ENCODE results near the gene COL1A1. TPM values are rescaled to one million over a fixed set of nuclear protein-coding genes. Genes with fewer than 3 reads are reported as not detected.

Gene COL1A1
- total and polyA plus RNA-seq, 2 of the 13 experiments (the other 11 are each of a cell fraction or from before 2014, with no cell fraction given), result 0.05 TPM; not detected in 1

DNA sequence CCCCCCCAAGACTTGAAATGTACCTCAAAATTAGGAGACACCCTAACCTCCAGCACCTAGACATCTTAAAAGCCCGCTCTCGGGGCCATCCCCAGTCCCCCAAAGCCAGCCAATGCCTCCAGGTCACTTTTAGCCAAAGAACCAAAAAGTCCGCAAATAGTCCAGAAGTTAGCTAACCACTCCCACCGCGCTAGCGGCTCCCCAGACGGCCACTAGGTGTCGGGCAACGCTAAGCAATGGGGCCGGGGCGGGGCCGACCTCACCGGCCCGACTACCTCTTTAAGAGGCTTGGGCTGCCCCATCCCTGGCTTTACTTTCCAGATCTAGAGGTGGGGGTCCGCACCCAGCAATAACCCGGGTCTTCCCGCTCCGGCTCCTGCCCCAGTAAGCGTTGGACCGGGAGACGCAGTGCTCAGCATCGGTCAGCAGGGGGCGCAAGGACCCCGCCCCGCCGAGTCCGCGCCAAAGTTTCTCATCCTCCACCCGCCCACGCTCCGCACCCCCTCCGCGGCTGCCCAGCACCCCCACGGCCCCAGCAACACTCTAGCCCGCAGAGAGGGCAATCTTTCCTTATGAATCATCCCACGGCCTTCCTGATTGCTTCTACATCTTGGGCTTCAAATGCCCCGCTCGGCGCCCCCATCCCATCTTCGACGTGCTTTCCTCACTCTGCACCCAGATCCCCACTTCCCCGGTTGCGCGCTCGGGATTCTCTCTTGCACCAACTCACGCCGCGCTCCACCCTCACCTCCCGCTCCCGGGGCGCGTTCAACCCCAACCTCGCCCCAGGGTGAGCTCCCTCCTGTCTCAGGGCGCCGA is 765 bp downstream of the COL1A1 start (continued):
- TF ChIP-seq, protein P1, sequence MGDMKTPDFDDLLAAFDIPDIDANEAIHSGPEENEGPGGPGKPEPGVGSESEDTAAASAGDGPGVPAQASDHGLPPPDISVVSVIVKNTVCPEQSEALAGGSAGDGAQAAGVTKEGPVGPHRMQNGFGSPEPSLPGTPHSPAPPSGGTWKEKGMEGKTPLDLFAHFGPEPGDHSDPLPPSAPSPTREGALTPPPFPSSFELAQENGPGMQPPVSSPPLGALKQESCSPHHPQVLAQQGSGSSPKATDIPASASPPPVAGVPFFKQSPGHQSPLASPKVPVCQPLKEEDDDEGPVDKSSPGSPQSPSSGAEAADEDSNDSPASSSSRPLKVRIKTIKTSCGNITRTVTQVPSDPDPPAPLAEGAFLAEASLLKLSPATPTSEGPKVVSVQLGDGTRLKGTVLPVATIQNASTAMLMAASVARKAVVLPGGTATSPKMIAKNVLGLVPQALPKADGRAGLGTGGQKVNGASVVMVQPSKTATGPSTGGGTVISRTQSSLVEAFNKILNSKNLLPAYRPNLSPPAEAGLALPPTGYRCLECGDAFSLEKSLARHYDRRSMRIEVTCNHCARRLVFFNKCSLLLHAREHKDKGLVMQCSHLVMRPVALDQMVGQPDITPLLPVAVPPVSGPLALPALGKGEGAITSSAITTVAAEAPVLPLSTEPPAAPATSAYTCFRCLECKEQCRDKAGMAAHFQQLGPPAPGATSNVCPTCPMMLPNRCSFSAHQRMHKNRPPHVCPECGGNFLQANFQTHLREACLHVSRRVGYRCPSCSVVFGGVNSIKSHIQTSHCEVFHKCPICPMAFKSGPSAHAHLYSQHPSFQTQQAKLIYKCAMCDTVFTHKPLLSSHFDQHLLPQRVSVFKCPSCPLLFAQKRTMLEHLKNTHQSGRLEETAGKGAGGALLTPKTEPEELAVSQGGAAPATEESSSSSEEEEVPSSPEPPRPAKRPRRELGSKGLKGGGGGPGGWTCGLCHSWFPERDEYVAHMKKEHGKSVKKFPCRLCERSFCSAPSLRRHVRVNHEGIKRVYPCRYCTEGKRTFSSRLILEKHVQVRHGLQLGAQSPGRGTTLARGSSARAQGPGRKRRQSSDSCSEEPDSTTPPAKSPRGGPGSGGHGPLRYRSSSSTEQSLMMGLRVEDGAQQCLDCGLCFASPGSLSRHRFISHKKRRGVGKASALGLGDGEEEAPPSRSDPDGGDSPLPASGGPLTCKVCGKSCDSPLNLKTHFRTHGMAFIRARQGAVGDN (CRISPR knock-in tag; IDR thresholded peaks at IDR 0.05), result peak; percentile 60
- 0 out of 2 replicates have a peak, but pooled peaks have one; percentile 26 for TF ChIP-seq ZNF331 (CRISPR knock-in tag; IDR thresholded peaks at IDR 0.05)
- no peak for TF ChIP-seq ATAD3A (CRISPR knock-in tag; IDR thresholded peaks at IDR 0.05)
- TF ChIP-seq, protein P2, sequence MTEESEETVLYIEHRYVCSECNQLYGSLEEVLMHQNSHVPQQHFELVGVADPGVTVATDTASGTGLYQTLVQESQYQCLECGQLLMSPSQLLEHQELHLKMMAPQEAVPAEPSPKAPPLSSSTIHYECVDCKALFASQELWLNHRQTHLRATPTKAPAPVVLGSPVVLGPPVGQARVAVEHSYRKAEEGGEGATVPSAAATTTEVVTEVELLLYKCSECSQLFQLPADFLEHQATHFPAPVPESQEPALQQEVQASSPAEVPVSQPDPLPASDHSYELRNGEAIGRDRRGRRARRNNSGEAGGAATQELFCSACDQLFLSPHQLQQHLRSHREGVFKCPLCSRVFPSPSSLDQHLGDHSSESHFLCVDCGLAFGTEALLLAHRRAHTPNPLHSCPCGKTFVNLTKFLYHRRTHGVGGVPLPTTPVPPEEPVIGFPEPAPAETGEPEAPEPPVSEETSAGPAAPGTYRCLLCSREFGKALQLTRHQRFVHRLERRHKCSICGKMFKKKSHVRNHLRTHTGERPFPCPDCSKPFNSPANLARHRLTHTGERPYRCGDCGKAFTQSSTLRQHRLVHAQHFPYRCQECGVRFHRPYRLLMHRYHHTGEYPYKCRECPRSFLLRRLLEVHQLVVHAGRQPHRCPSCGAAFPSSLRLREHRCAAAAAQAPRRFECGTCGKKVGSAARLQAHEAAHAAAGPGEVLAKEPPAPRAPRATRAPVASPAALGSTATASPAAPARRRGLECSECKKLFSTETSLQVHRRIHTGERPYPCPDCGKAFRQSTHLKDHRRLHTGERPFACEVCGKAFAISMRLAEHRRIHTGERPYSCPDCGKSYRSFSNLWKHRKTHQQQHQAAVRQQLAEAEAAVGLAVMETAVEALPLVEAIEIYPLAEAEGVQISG (CRISPR knock-in tag; IDR thresholded peaks at IDR 0.05), result peak; percentile 51
- TF ChIP-seq KLF12 (CRISPR knock-in tag; IDR thresholded peaks at IDR 0.05; ENCODE audit: borderline replicate concordance), result peak; percentile 64; the same call in 1 of the 2 replicates
- no peak for TF ChIP-seq POLR2AphosphoS5 (IDR thresholded peaks at IDR 0.05; ENCODE audit: low read depth, low read length)
- TF ChIP-seq, protein P3, sequence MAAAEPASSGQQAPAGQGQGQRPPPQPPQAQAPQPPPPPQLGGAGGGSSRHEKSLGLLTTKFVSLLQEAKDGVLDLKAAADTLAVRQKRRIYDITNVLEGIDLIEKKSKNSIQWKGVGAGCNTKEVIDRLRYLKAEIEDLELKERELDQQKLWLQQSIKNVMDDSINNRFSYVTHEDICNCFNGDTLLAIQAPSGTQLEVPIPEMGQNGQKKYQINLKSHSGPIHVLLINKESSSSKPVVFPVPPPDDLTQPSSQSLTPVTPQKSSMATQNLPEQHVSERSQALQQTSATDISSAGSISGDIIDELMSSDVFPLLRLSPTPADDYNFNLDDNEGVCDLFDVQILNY (CRISPR knock-in tag; conservative IDR thresholded peaks at IDR 0.05), result no peak; the same call in 1 of the 2 replicates
- TF ChIP-seq FOSL2 (CRISPR knock-in tag; IDR thresholded peaks at IDR 0.05), result no peak; the same call in 1 of the 2 replicates
- peak; percentile 43; the same call in 1 of the 2 replicates for TF ChIP-seq TBX2 (CRISPR knock-in tag; IDR thresholded peaks at IDR 0.05; ENCODE audit: borderline replicate concordance)
- TF ChIP-seq ZNF136 (CRISPR knock-in tag; IDR thresholded peaks at IDR 0.05; ENCODE audit: low read depth), result no peak
- peak; percentile 81; the same call in 1 of the 2 replicates for TF ChIP-seq ZNF317 (CRISPR knock-in tag; IDR thresholded peaks at IDR 0.05)
- TF ChIP-seq ZNF282 (IDR thresholded peaks at IDR 0.05; ENCODE audit: partially characterized antibody), result no peak
- no peak for TF ChIP-seq ZNF430 (CRISPR knock-in tag; IDR thresholded peaks at IDR 0.05)
- no peak for TF ChIP-seq DMAP1 (CRISPR knock-in tag; IDR thresholded peaks at IDR 0.05)
- no peak for TF ChIP-seq RBFOX2 (IDR thresholded peaks at IDR 0.05; ENCODE audit: low read depth, low read length)
- TF ChIP-seq, protein P4, sequence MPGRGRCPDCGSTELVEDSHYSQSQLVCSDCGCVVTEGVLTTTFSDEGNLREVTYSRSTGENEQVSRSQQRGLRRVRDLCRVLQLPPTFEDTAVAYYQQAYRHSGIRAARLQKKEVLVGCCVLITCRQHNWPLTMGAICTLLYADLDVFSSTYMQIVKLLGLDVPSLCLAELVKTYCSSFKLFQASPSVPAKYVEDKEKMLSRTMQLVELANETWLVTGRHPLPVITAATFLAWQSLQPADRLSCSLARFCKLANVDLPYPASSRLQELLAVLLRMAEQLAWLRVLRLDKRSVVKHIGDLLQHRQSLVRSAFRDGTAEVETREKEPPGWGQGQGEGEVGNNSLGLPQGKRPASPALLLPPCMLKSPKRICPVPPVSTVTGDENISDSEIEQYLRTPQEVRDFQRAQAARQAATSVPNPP (CRISPR knock-in tag; IDR thresholded peaks at IDR 0.05), result 0 out of 2 replicates have a peak, but pooled peaks have one; percentile 55
- TF ChIP-seq ZNF501 (CRISPR knock-in tag; IDR thresholded peaks at IDR 0.05), result peak; percentile 83
- no peak for TF ChIP-seq RBAK (CRISPR knock-in tag; IDR thresholded peaks at IDR 0.05)
- no peak for TF ChIP-seq ZNF296 (CRISPR knock-in tag; conservative IDR thresholded peaks at IDR 0.05)
- TF ChIP-seq NPAS2 (CRISPR knock-in tag; IDR thresholded peaks at IDR 0.05; ENCODE audit: borderline replicate concordance), result no peak
